Suprapubic skin (tissue), 4 donors: ENCODE results near the gene MAJIN. TPM values are rescaled to one million over a fixed set of nuclear protein-coding genes. Genes with fewer than 3 reads are reported as not detected.

Experiments
- DNase-seq, 2 donors: peaks; one replicate each; pipeline ENCODE4 v3.0.0-alpha.2; 2019; ENCODE audit warnings: low spot score in 2 of 2
- H3K27ac ChIP-seq: fragments of 200-600 bp; sonication (generic); one replicate; pipeline ENCODE4 v1.5.1; 2019
- H3K27me3 ChIP-seq: fragments of 200-600 bp; sonication (generic); one replicate; pipeline ENCODE4 v1.5.1; 2019
- H3K36me3 ChIP-seq: fragments of 200-600 bp; sonication (generic); one replicate; pipeline ENCODE4 v1.5.1; 2019
- H3K4me1 ChIP-seq: fragments of 200-600 bp; sonication (generic); one replicate; pipeline ENCODE4 v1.5.1; 2019
- H3K4me3 ChIP-seq: fragments of 200-600 bp; sonication (generic); one replicate; pipeline ENCODE4 v1.5.1; 2019; ENCODE audit warnings: mild to moderate bottlenecking
- H3K9me3 ChIP-seq: fragments of 200-600 bp; sonication (generic); one replicate; pipeline ENCODE4 v1.5.1; 2019
- CTCF ChIP-seq, 2 donors: fragments of 200-600 bp in 1 of 2; fragments of 450-650 bp in 1 of 2; sonication (generic) in 1 of 2; IDR thresholded peaks; one replicate each; pipeline ENCODE4 v1.5.1; 2016 to 2019; ENCODE audit warnings: antibody characterized with exemption in 2 of 2, mild to moderate bottlenecking in 1 of 2, moderate library complexity in 1 of 2
- EP300 ChIP-seq: sonication (generic); formaldehyde crosslinking; IDR thresholded peaks from one replicate; pipeline ENCODE4 v1.6.1; 2017; ENCODE audit warnings: antibody characterized with exemption
- POLR2A ChIP-seq, 2 donors: fragments of 450-650 bp; IDR thresholded peaks; one replicate each; pipeline ENCODE4 v1.6.1; 2017; ENCODE audit warnings: antibody characterized with exemption in 2 of 2, mild to moderate bottlenecking in 2 of 2, moderate library complexity in 2 of 2
- POLR2AphosphoS5 ChIP-seq, 3 donors: sonication (generic); formaldehyde crosslinking; IDR thresholded peaks; one replicate each; pipeline ENCODE4 v1.6.1; 2017; ENCODE audit warnings: antibody characterized with exemption in 3 of 3
- WGBS: methylation state at CpG from one replicate; pipeline ENCODE4 v1.1.5; 2018; 5-methylcytosine and 5-hydroxymethylcytosine counted together
- total RNA-seq, 4 donors: library from RNA; depleted of rRNA; stranded (reverse); fragments of >200 nt; gene quantifications; one replicate each; pipeline ENCODE4 v1.1.0, GENCODE V29; 2016

MAJIN gene
- total RNA-seq, 4 donors from 2014 or later = not detected

- no peaks in the 10 kb centered on the region for H3K36me3 ChIP-seq
- DNase-seq = no peak
- H3K27me3 ChIP-seq = no peaks in the 10 kb centered on the region
- TF ChIP-seq POLR2A (IDR thresholded peaks at IDR 0.05) (no peak), EP300 (no peak), POLR2AphosphoS5 (IDR thresholded peaks at IDR 0.05) (no peak), CTCF (IDR thresholded peaks at IDR 0.05) (no peak)
- peaks cover 17% of the 10 kb centered on the region for H3K4me1 ChIP-seq
- H3K9me3 ChIP-seq = no peaks in the 10 kb centered on the region
- H3K27ac ChIP-seq = no peak overlapping the region
- WGBS = 54% methylated on average over 8 of the region's 8 CpGs
- H3K4me3 ChIP-seq = no peak overlapping the region
Observed at GRCh38 chr11:64970731-64971151, 1.2 kb downstream of the MAJIN start.

DNA sequence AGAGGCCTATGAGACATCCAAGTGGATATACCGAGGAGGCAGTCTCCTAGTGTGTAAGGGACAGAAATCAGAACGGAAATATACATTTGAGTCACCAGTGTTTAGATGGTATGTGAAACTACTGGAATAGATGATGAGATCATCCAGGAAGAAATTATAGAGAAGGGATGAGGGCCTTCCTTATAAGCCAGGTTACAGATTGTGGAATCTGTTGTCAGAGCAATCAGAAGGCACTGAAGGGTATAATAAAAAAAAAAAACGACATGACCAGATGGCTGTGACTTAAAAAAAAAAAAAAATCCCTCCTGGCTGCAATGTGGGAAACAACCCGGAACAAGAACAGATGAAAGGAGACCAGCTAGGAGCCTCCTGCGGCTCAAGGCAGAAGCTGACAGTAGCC is 2.7 kb downstream of the MAJIN start:
- TF ChIP-seq POLR2A (IDR thresholded peaks at IDR 0.05) (no peak), EP300 (no peak), CTCF (IDR thresholded peaks at IDR 0.05) (no peak), POLR2AphosphoS5 (IDR thresholded peaks at IDR 0.05) (no peak)

GRCh38 chr11:64967375-64967774 is 4.5 kb downstream of the MAJIN start:
- Histone ChIP-seq H3K27ac (no peak overlapping the region), H3K27me3 (no peaks in the 10 kb centered on the region), H3K9me3 (no peaks in the 10 kb centered on the region), H3K4me1 (peaks cover 15% of the 10 kb centered on the region), H3K36me3 (no peaks in the 10 kb centered on the region), H3K4me3 (no peak overlapping the region)
- 95% methylated on average over 3 of the region's 3 CpGs for WGBS
- DNase-seq = no peak
- no peak for TF ChIP-seq POLR2AphosphoS5 (IDR thresholded peaks at IDR 0.05)
- no peak for TF ChIP-seq CTCF (IDR thresholded peaks at IDR 0.05)
- TF ChIP-seq POLR2A (IDR thresholded peaks at IDR 0.05) = no peak
- TF ChIP-seq EP300 = no peak

More for the DNA sequence above, 2.7 kb downstream of the MAJIN start:
- no peaks in the 10 kb centered on the region for H3K27me3 ChIP-seq
- DNase-seq = no peak
- WGBS = 28% methylated on average over 5 of the region's 5 CpGs
- peaks cover 17% of the 10 kb centered on the region for H3K4me1 ChIP-seq
- no peaks in the 10 kb centered on the region for H3K9me3 ChIP-seq
- no peak overlapping the region for H3K4me3 ChIP-seq
- H3K27ac ChIP-seq = no peak overlapping the region
- no peaks in the 10 kb centered on the region for H3K36me3 ChIP-seq

GRCh38 chr11:64963072-64963631 is 8.8 kb downstream of the MAJIN start:
- H3K27me3 ChIP-seq = no peaks in the 10 kb centered on the region
- DNase-seq = no peak
- H3K27ac ChIP-seq = no peak overlapping the region
- 81% methylated on average over 5 of the region's 5 CpGs for WGBS
- no peaks in the 10 kb centered on the region for H3K9me3 ChIP-seq
- H3K36me3 ChIP-seq = no peaks in the 10 kb centered on the region
- no peak for TF ChIP-seq POLR2AphosphoS5 (IDR thresholded peaks at IDR 0.05)
- TF ChIP-seq POLR2A (IDR thresholded peaks at IDR 0.05) = no peak
- TF ChIP-seq CTCF (IDR thresholded peaks at IDR 0.05) = no peak
- TF ChIP-seq EP300 = no peak
- no peak overlapping the region for H3K4me3 ChIP-seq
- H3K4me1 ChIP-seq = peaks cover 3% of the 10 kb centered on the region

- Histone ChIP-seq H3K4me3 (no peak overlapping the region), H3K27ac (no peak overlapping the region), H3K9me3 (no peaks in the 10 kb centered on the region), H3K4me1 (peaks cover 3% of the 10 kb centered on the region), H3K27me3 (no peaks in the 10 kb centered on the region), H3K36me3 (no peaks in the 10 kb centered on the region)
- TF ChIP-seq CTCF (IDR thresholded peaks at IDR 0.05) (no peak), POLR2AphosphoS5 (IDR thresholded peaks at IDR 0.05) (no peak), EP300 (no peak), POLR2A (IDR thresholded peaks at IDR 0.05) (no peak)
- 25% methylated on average over 4 of the region's 4 CpGs for WGBS
- DNase-seq = no peak
Observed at GRCh38 chr11:64960719-64961118, 11.2 kb downstream of the MAJIN start.
